Measurements from ENCODE around the gene CHRNA5.

Gene CHRNA5

GRCh38 chr15:78536134-78536533 is 29.2 kb upstream of the CHRNA5 start:
- TF ChIP-seq SIN3A (IDR thresholded peaks at IDR 0.05; ENCODE audit: borderline replicate concordance, insufficient read depth, low read length): no peak
- TF ChIP-seq REST (IDR thresholded peaks at IDR 0.05; ENCODE audit: insufficient read depth in 1 of 2, low read depth in 2 of 2, low read length in 2 of 2): no peak
- TF ChIP-seq FOXP2 (optimal IDR thresholded peaks at IDR 0.05; ENCODE audit: borderline replicate concordance, extremely low read depth, extremely low read length, insufficient read depth): no peak
- no peak for TF ChIP-seq TAF1 (IDR thresholded peaks at IDR 0.05; ENCODE audit: borderline replicate concordance, insufficient read depth, low read length)
- no peak for TF ChIP-seq POLR2AphosphoS5 (IDR thresholded peaks at IDR 0.05; ENCODE audit: low read depth, low read length)

GRCh38 chr15:78537266-78537905 is 27.9 kb upstream of the CHRNA5 start:
- TF ChIP-seq FOXP2 (optimal IDR thresholded peaks at IDR 0.05; ENCODE audit: borderline replicate concordance, extremely low read depth, extremely low read length, insufficient read depth) (no peak), POLR2AphosphoS5 (IDR thresholded peaks at IDR 0.05; ENCODE audit: low read depth, low read length) (no peak), TAF1 (IDR thresholded peaks at IDR 0.05; ENCODE audit: borderline replicate concordance, insufficient read depth, low read length) (no peak), REST (IDR thresholded peaks at IDR 0.05; ENCODE audit: insufficient read depth in 1 of 2, low read depth in 2 of 2, low read length in 2 of 2) (no peak), SIN3A (IDR thresholded peaks at IDR 0.05; ENCODE audit: borderline replicate concordance, insufficient read depth, low read length) (no peak)

- no peak for TF ChIP-seq FOXP2 (optimal IDR thresholded peaks at IDR 0.05; ENCODE audit: borderline replicate concordance, extremely low read depth, extremely low read length, insufficient read depth)
- no peak for TF ChIP-seq TAF1 (IDR thresholded peaks at IDR 0.05; ENCODE audit: borderline replicate concordance, insufficient read depth, low read length)
- TF ChIP-seq POLR2AphosphoS5 (IDR thresholded peaks at IDR 0.05; ENCODE audit: low read depth, low read length): no peak
- no peak for TF ChIP-seq SIN3A (IDR thresholded peaks at IDR 0.05; ENCODE audit: borderline replicate concordance, insufficient read depth, low read length)
- TF ChIP-seq REST (IDR thresholded peaks at IDR 0.05; ENCODE audit: insufficient read depth in 1 of 2, low read depth in 2 of 2, low read length in 2 of 2): no peak
Observed at GRCh38 chr15:78538358-78538757, 27.0 kb upstream of the CHRNA5 start.

- TF ChIP-seq REST (IDR thresholded peaks at IDR 0.05; ENCODE audit: insufficient read depth in 1 of 2, low read depth in 2 of 2, low read length in 2 of 2): peak; percentile 9 to 52; a peak in 1 of 4 replicates
- peak; percentile 96 for TF ChIP-seq POLR2AphosphoS5 (IDR thresholded peaks at IDR 0.05; ENCODE audit: low read depth, low read length)
- TF ChIP-seq SIN3A (IDR thresholded peaks at IDR 0.05; ENCODE audit: borderline replicate concordance, insufficient read depth, low read length): peak; percentile 25; the same call in 1 of the 2 replicates
- TF ChIP-seq TAF1 (IDR thresholded peaks at IDR 0.05; ENCODE audit: borderline replicate concordance, insufficient read depth, low read length): peak; percentile 85; the same call in 1 of the 2 replicates
- peak; percentile 19 for TF ChIP-seq FOXP2 (optimal IDR thresholded peaks at IDR 0.05; ENCODE audit: borderline replicate concordance, extremely low read depth, extremely low read length, insufficient read depth)
Observed at GRCh38 chr15:78540141-78540870, 25.0 kb upstream of the CHRNA5 start, which contains the start of gene PSMA4. TSS of gene PSMA4 (plus strand) at chr15:78540444. CDS start at chr15:78541928, 1,484 bp downstream.
